Brain microvascular endothelial cell (primary cell): Measurements from ENCODE around the gene FMC1.

ENCODE experiments used
- DNase-seq: peaks from one replicate; pipeline ENCODE4 v3.0.0-alpha.2; 2020
- H3K27ac ChIP-seq: fragments of 250-450 bp; sonication (Bioruptor Pico); 2 replicates; pipeline ENCODE4 v1.5.1; 2020; ENCODE audit warnings: mild to moderate bottlenecking, moderate library complexity
- H3K27me3 ChIP-seq: fragments of 250-450 bp; sonication (Bioruptor Pico); replicated peaks from 2 replicates; pipeline ENCODE4 v1.5.1; 2020; ENCODE audit warnings: mild to moderate bottlenecking
- H3K36me3 ChIP-seq: fragments of 250-450 bp; sonication (Bioruptor Pico); replicated peaks from 2 replicates; pipeline ENCODE4 v1.5.1; 2020; ENCODE audit warnings: mild to moderate bottlenecking
- H3K4me3 ChIP-seq: 2 replicates; pipeline ENCODE4 v1.5.1; 2011; ENCODE audit warnings: low read depth, mild to moderate bottlenecking, control low read depth, low read length, moderate library complexity
- in situ Hi-C: cut with HindIII; loops from 2 replicates; pipeline ENCODE4 v1.10.0; 2017; ENCODE audit warnings: low sequenced_read_pairs, low pct_ligation_motif_present
- TF ChIP-seq, protein P1 (sequence below): IDR thresholded peaks from 2 replicates; pipeline ENCODE4 v1.5.1; 2011; ENCODE audit warnings: low read depth, mild to moderate bottlenecking, moderate library complexity, low read length, control low read depth, inconsistent platforms; ENCODE audit errors: missing control alignments

The FMC1 gene

DNA sequence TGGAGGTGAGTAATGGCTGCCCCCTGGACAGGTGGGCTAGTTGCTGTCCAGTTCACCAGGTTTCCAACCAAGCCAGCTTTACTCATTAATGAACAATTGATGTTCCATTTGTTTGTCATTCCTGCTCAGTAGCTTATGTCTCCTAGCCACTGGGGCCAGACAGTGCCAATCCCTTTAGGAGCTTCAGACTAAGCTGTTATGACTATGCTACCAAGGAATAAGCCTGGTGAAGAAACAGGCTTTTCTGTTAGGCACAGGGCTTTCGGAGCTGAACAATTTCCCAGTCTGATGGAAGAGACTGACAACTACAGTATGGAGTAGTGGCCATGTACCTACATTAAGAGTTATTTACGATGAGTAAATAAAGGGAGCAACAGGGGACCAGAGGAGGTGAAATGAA is 2.1 kb upstream of the FMC1 start:
- H3K27me3 ChIP-seq: no peaks in the 10 kb centered on the region
- H3K27ac ChIP-seq: no peak overlapping the region
- TF ChIP-seq, protein P1, sequence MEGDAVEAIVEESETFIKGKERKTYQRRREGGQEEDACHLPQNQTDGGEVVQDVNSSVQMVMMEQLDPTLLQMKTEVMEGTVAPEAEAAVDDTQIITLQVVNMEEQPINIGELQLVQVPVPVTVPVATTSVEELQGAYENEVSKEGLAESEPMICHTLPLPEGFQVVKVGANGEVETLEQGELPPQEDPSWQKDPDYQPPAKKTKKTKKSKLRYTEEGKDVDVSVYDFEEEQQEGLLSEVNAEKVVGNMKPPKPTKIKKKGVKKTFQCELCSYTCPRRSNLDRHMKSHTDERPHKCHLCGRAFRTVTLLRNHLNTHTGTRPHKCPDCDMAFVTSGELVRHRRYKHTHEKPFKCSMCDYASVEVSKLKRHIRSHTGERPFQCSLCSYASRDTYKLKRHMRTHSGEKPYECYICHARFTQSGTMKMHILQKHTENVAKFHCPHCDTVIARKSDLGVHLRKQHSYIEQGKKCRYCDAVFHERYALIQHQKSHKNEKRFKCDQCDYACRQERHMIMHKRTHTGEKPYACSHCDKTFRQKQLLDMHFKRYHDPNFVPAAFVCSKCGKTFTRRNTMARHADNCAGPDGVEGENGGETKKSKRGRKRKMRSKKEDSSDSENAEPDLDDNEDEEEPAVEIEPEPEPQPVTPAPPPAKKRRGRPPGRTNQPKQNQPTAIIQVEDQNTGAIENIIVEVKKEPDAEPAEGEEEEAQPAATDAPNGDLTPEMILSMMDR: no peak
- no peak overlapping the region for H3K4me3 ChIP-seq
- in situ Hi-C loops: no loop called here
- no peak for DNase-seq
- H3K36me3 ChIP-seq: no peaks in the 10 kb centered on the region

GRCh38 chr7:139339698-139340036 is 1.5 kb upstream of the FMC1 start:
- Histone ChIP-seq H3K27me3 (no peaks in the 10 kb centered on the region), H3K27ac (peak overlapping the region; percentile 95), H3K4me3 (peak overlapping the region; percentile 94), H3K36me3 (no peaks in the 10 kb centered on the region)
- DNase-seq: no peak
- TF ChIP-seq, protein P1: no peak
- in situ Hi-C loops: no loop called here

- in situ Hi-C loops: no loop called here
- H3K4me3 ChIP-seq: peak overlapping the region; percentile 94
- TF ChIP-seq, protein P1: peak; percentile 86
- DNase-seq: peak; percentile 99
- H3K27me3 ChIP-seq: no peaks in the 10 kb centered on the region
- no peaks in the 10 kb centered on the region for H3K36me3 ChIP-seq
- peak overlapping the region; percentile 95 for H3K27ac ChIP-seq
Observed at GRCh38 chr7:139340037-139340807, 915 bp upstream of the FMC1 start.

DNA sequence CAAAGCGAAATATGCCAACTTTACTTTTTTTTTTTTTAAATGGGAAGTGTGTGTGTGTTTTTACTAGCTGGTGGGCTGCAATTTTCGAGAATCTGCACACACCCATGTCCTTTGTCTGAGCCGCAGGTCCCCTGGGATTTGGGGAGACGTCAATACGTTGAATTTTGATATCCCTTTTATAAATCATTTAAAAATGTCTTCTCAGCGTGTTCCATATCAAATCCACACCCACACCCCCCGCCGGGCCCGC is 404 bp upstream of the FMC1 start:
- no peaks in the 10 kb centered on the region for H3K27me3 ChIP-seq
- TF ChIP-seq, protein P1: no peak
- DNase-seq: peak; percentile 92
- peak overlapping the region; percentile 95 for H3K27ac ChIP-seq
- H3K36me3 ChIP-seq: no peaks in the 10 kb centered on the region
- H3K4me3 ChIP-seq: peak overlapping the region; percentile 94
- in situ Hi-C loops: no loop called here

DNA sequence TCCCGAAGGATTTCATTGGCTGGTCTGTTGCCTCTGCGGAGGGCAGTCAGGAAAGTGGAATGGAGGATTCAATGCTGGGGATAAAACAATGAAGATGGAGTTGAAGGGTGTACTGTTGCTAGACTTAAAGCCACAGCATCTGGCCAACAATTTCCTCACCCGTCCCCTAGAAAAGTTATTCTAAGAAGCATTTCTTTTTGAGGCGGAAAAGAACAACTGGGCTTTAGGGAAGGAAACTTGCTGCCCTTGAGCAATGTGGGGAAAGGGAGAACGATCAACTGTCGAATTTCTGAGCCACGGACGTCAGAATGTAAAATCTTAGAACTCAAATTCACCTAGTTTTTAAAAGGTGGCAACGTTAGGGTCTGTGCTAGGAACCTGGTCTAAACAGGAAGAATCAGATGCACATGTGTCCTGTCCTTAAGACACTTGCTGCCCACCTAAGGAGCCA is 664 bp downstream of the FMC1 start:
- DNase-seq: no peak
- Histone ChIP-seq H3K27ac (peak overlapping the region; percentile 95), H3K27me3 (no peaks in the 10 kb centered on the region), H3K4me3 (peak overlapping the region; percentile 94), H3K36me3 (peaks cover 3% of the 10 kb centered on the region)
- TF ChIP-seq, protein P1: no peak
- in situ Hi-C loops: no loop called here

- H3K27ac ChIP-seq: no peak overlapping the region
- in situ Hi-C loops: no loop called here
- TF ChIP-seq, protein P1: no peak
- H3K27me3 ChIP-seq: no peaks in the 10 kb centered on the region
- H3K4me3 ChIP-seq: no peak overlapping the region
- peaks cover 5% of the 10 kb centered on the region for H3K36me3 ChIP-seq
- no peak for DNase-seq
Observed at GRCh38 chr7:139345042-139345441, 3.9 kb downstream of the FMC1 start.
